BLaER1 treated with 17β-estradiol and CSF1 and Interleukin-3, amounts not matched to agents 10 nM and 100 nM (cell line): ENCODE measurements around the gene PKP3.
A peak's percentile ranks its signal among the peaks of the same experiment; 100 is the strongest.

ENCODE experiments used
- H3K27ac ChIP-seq, 11 experiments: shearing (Covaris generic); formaldehyde crosslinking; 2 replicates each; pipeline ENCODE4 v1.8.1; 2022
- H3K27me3 ChIP-seq, 11 experiments: shearing (Covaris generic); formaldehyde crosslinking; 2 replicates each; pipeline ENCODE4 v1.8.1; 2022
- H3K36me3 ChIP-seq, 11 experiments: shearing (Covaris generic); formaldehyde crosslinking; 2 replicates each; pipeline ENCODE4 v1.8.1; 2022
- H3K4me1 ChIP-seq, 10 experiments: shearing (Covaris generic); formaldehyde crosslinking; 2 replicates each; pipeline ENCODE4 v1.8.1; 2022
- H3K4me2 ChIP-seq, 11 experiments: shearing (Covaris generic); formaldehyde crosslinking; 2 replicates each; pipeline ENCODE4 v1.8.1; 2022
- H3K4me3 ChIP-seq, 10 experiments: shearing (Covaris generic); formaldehyde crosslinking; 2 replicates each; pipeline ENCODE4 v1.8.1; 2022
- H3K9ac ChIP-seq, 11 experiments: shearing (Covaris generic); formaldehyde crosslinking; 2 replicates each; pipeline ENCODE4 v1.8.1; 2022
- H3K9me3 ChIP-seq, 11 experiments: shearing (Covaris generic); formaldehyde crosslinking; replicated peaks in 1 of 11; 2 replicates each; pipeline ENCODE4 v1.8.1; 2022
- H4K20me1 ChIP-seq, 11 experiments: shearing (Covaris generic); formaldehyde crosslinking; 2 replicates each; pipeline ENCODE4 v1.8.1; 2022
- Cebpa-rat ChIP-seq, 11 experiments: shearing (Covaris generic); IDR thresholded peaks; 2 replicates each; pipeline ENCODE4 v1.8.1; 2022

The PKP3 gene

GRCh38 chr11:368414-369335 is 25.3 kb upstream of the PKP3 start:
- TF ChIP-seq Cebpa-rat (IDR thresholded peaks at IDR 0.05): no peak
- Histone ChIP-seq H3K27me3 (peaks cover 34 to 58% (median 43%) of the 10 kb centered on the region in 11 experiments), H3K4me3 (no peak overlapping the region; a peak in 2 of 20 replicates), H3K9ac (peak overlapping the region in 1 of 11 experiments; percentile 20; a peak in 1 of 22 replicates), H4K20me1 (peaks cover 0 to 27% (median 4%) of the 10 kb centered on the region in 11 experiments; a peak in 9 of 22 replicates), H3K9me3 (no peaks in the 10 kb centered on the region), H3K4me2 (peak overlapping the region in 9 of 11 experiments; percentile 25 to 60 (median 42); a peak in 14 of 22 replicates), H3K36me3 (no peaks in the 10 kb centered on the region), H3K27ac (no peak overlapping the region), H3K4me1 (peaks cover 0 to 41% (median 26%) of the 10 kb centered on the region in 10 experiments; a peak in 13 of 20 replicates)

- H3K4me2 ChIP-seq: peak within 1 kb of the TSS in 10 of 11 experiments; percentile 16 to 72 (median 50); a peak in 18 of 22 replicates
- H3K9ac ChIP-seq: peak within 1 kb of the TSS in 5 of 11 experiments; percentile 27 to 65 (median 59); a peak in 6 of 22 replicates
- no peak within 1 kb of the TSS for H3K27ac ChIP-seq
Measured at GRCh38 chr11:369336-370018, 24.5 kb upstream of the PKP3 start, which contains the start of gene B4GALNT4. TSS of gene B4GALNT4 (plus strand) at chr11:369499. CDS start at chr11:369804, 305 bp downstream.

GRCh38 chr11:370070-370941 is 23.7 kb upstream of the PKP3 start:
- TF ChIP-seq Cebpa-rat (IDR thresholded peaks at IDR 0.05): no peak
- Histone ChIP-seq H3K27me3 (peaks cover 34 to 58% (median 43%) of the 10 kb centered on the region in 11 experiments), H4K20me1 (peaks cover 0 to 27% (median 4%) of the 10 kb centered on the region in 11 experiments; a peak in 9 of 22 replicates), H3K4me2 (peak overlapping the region in 8 of 11 experiments; percentile 16 to 72 (median 47); a peak in 14 of 22 replicates), H3K27ac (no peak overlapping the region), H3K9ac (peak overlapping the region in 4 of 11 experiments; percentile 27 to 63 (median 44); a peak in 4 of 22 replicates), H3K9me3 (peaks cover 0 to 3% (median 2%) of the 10 kb centered on the region in 11 experiments; a peak in 6 of 22 replicates), H3K4me1 (peaks cover 0 to 34% (median 26%) of the 10 kb centered on the region in 10 experiments; a peak in 12 of 20 replicates), H3K36me3 (no peaks in the 10 kb centered on the region; a peak in 1 of 22 replicates), H3K4me3 (peak overlapping the region in 2 of 10 experiments; percentile 46; a peak in 4 of 20 replicates)

More at GRCh38 chr11:369336-370018, 24.5 kb upstream of the PKP3 start, which contains the start of gene B4GALNT4:
- H3K27me3 ChIP-seq: peaks cover 34 to 58% (median 43%) of the 10 kb centered on the region in 11 experiments
- peaks cover 0 to 27% (median 4%) of the 10 kb centered on the region in 11 experiments; a peak in 9 of 22 replicates for H4K20me1 ChIP-seq
- H3K4me3 ChIP-seq: peak within 1 kb of the TSS in 6 of 10 experiments; percentile 43 to 63 (median 49); a peak in 9 of 20 replicates
- H3K9me3 ChIP-seq: no peaks in the 10 kb centered on the region
- TF ChIP-seq Cebpa-rat (IDR thresholded peaks at IDR 0.05): no peak
- no peaks in the 10 kb centered on the region for H3K36me3 ChIP-seq
- H3K4me1 ChIP-seq: peaks cover 0 to 36% (median 26%) of the 10 kb centered on the region in 10 experiments; a peak in 13 of 20 replicates

GRCh38 chr11:371051-371450 is 23.0 kb upstream of the PKP3 start:
- Histone ChIP-seq H3K4me1 (peaks cover 0 to 34% (median 26%) of the 10 kb centered on the region in 10 experiments; a peak in 12 of 20 replicates), H4K20me1 (peaks cover 0 to 27% (median 4%) of the 10 kb centered on the region in 11 experiments; a peak in 9 of 22 replicates), H3K36me3 (no peaks in the 10 kb centered on the region; a peak in 1 of 22 replicates), H3K9ac (no peak overlapping the region), H3K27ac (no peak overlapping the region), H3K4me2 (peak overlapping the region in 8 of 11 experiments; percentile 16 to 72 (median 47); a peak in 10 of 22 replicates), H3K9me3 (peaks cover 0 to 8% (median 4%) of the 10 kb centered on the region in 11 experiments; a peak in 6 of 22 replicates), H3K27me3 (peaks cover 34 to 55% (median 43%) of the 10 kb centered on the region in 11 experiments), H3K4me3 (no peak overlapping the region)
- no peak for TF ChIP-seq Cebpa-rat (IDR thresholded peaks at IDR 0.05)

- no peak overlapping the region for H3K27ac ChIP-seq
- peaks cover 0 to 8% (median 4%) of the 10 kb centered on the region in 11 experiments; a peak in 6 of 22 replicates for H3K9me3 ChIP-seq
- peaks cover 0 to 27% (median 4%) of the 10 kb centered on the region in 11 experiments; a peak in 9 of 22 replicates for H4K20me1 ChIP-seq
- H3K9ac ChIP-seq: no peak overlapping the region
- no peaks in the 10 kb centered on the region; a peak in 1 of 22 replicates for H3K36me3 ChIP-seq
- H3K27me3 ChIP-seq: peaks cover 34 to 50% (median 42%) of the 10 kb centered on the region in 11 experiments
- no peak overlapping the region for H3K4me3 ChIP-seq
- H3K4me1 ChIP-seq: peaks cover 0 to 34% (median 26%) of the 10 kb centered on the region in 10 experiments; a peak in 12 of 20 replicates
- H3K4me2 ChIP-seq: peak overlapping the region in 4 of 11 experiments; percentile 2 to 62 (median 48); a peak in 5 of 22 replicates
- TF ChIP-seq Cebpa-rat (IDR thresholded peaks at IDR 0.05): no peak
Measured at GRCh38 chr11:371716-372590, 22.1 kb upstream of the PKP3 start.

GRCh38 chr11:372809-373715 is 20.9 kb upstream of the PKP3 start:
- Histone ChIP-seq H3K9ac (no peak overlapping the region), H3K27me3 (peaks cover 23 to 39% (median 31%) of the 10 kb centered on the region in 11 experiments), H3K4me1 (peaks cover 0 to 31% (median 26%) of the 10 kb centered on the region in 10 experiments; a peak in 12 of 20 replicates), H4K20me1 (peaks cover 0 to 24% (median 4%) of the 10 kb centered on the region in 11 experiments; a peak in 9 of 22 replicates), H3K4me3 (no peak overlapping the region), H3K27ac (no peak overlapping the region), H3K36me3 (no peaks in the 10 kb centered on the region; a peak in 1 of 22 replicates), H3K4me2 (no peak overlapping the region), H3K9me3 (peaks cover 0 to 8% (median 4%) of the 10 kb centered on the region in 11 experiments; a peak in 6 of 22 replicates)
- TF ChIP-seq Cebpa-rat (IDR thresholded peaks at IDR 0.05): no peak
